Measurements from ENCODE around the gene TSPAN32. TPM values are rescaled to one million over a fixed set of nuclear protein-coding genes. Genes with fewer than 3 reads are reported as not detected.
"Not testable (repeated sequence)": the region's sequence is repeated elsewhere in the genome, so short reads cannot be mapped to it uniquely, and the experiment has no call there.

Gene TSPAN32
- total RNA-seq, 1 donor from 2014 or later = 13.9 TPM

- intact Hi-C loops (cut with DNase I) = no loop called here
- ATAC-seq (ENCODE audit: poor library complexity) (no peak), DNase-seq (no peak)
Measured at GRCh38 chr11:2276280-2277007, 25.4 kb upstream of the TSPAN32 start.

GRCh38 chr11:2277008-2277346, 24.8 kb upstream of the TSPAN32 start:
- intact Hi-C loops (cut with DNase I) = no loop called here

GRCh38 chr11:2277933-2278523, 23.8 kb upstream of the TSPAN32 start:
- no peak for ATAC-seq (ENCODE audit: poor library complexity)

More at GRCh38 chr11:2277008-2277346, 24.8 kb upstream of the TSPAN32 start:
- DNase-seq = peak; percentile 6
- no peak for ATAC-seq (ENCODE audit: poor library complexity)

GRCh38 chr11:2280208-2280607, 21.6 kb upstream of the TSPAN32 start:
- ATAC-seq (ENCODE audit: poor library complexity) (no peak), DNase-seq (no peak)
- intact Hi-C loops (cut with DNase I) = no loop called here

More at GRCh38 chr11:2277933-2278523, 23.8 kb upstream of the TSPAN32 start:
- intact Hi-C loops (cut with DNase I) = no loop called here
- DNase-seq = no peak

GRCh38 chr11:2286350-2286749, 15.5 kb upstream of the TSPAN32 start:
- ATAC-seq (ENCODE audit: poor library complexity); intact Hi-C loops (cut with DNase I): not testable (repeated sequence)
- DNase-seq = peak; percentile 14

- intact Hi-C loops (cut with DNase I) = no loop called here
- ATAC-seq (ENCODE audit: poor library complexity) = no peak
- peak; percentile 22 for DNase-seq
Measured at GRCh38 chr11:2287091-2287490, 14.7 kb upstream of the TSPAN32 start.

- peak; percentile 20 for ATAC-seq (ENCODE audit: poor library complexity)
- DNase-seq = peak; percentile 31
Measured at GRCh38 chr11:2289350-2289749, 12.5 kb upstream of the TSPAN32 start.

GRCh38 chr11:2289859-2290258, 12.0 kb upstream of the TSPAN32 start:
- no peak for ATAC-seq (ENCODE audit: poor library complexity)
- intact Hi-C loops (cut with DNase I) = no loop called here
- DNase-seq = no peak

More at GRCh38 chr11:2289350-2289749, 12.5 kb upstream of the TSPAN32 start:
- intact Hi-C loops (cut with DNase I) = no loop called here

GRCh38 chr11:2290351-2290841, 11.4 kb upstream of the TSPAN32 start:
- peak; percentile 29 for DNase-seq
- intact Hi-C loops (cut with DNase I) = no loop called here
- no peak for ATAC-seq (ENCODE audit: poor library complexity)

GRCh38 chr11:2293531-2293971, 8.3 kb upstream of the TSPAN32 start:
- no peak for ATAC-seq (ENCODE audit: poor library complexity)
- peak; percentile 5 for DNase-seq
- intact Hi-C loops (cut with DNase I) = no loop called here

GRCh38 chr11:2293984-2294925, 7.6 kb upstream of the TSPAN32 start:
- intact Hi-C loops (cut with DNase I) = no loop called here
- ATAC-seq (ENCODE audit: poor library complexity) (no peak), DNase-seq (peak; percentile 47)

GRCh38 chr11:2294926-2295290, 6.9 kb upstream of the TSPAN32 start:
- ATAC-seq (ENCODE audit: poor library complexity) (peak; percentile 27), DNase-seq (peak; percentile 35)
- intact Hi-C loops (cut with DNase I) = loop anchor here (5.0 kb wide), 1 partner anchor 98 kb away; no protein-coding TSS in a partner anchor

GRCh38 chr11:2295971-2296912, 5.6 kb upstream of the TSPAN32 start:
- ATAC-seq (ENCODE audit: poor library complexity) = no peak
- intact Hi-C loops (cut with DNase I) = loop anchor here (5.0 kb wide), 1 partner anchor 99 kb away; no protein-coding TSS in a partner anchor
- DNase-seq = peak; percentile 36

GRCh38 chr11:2296913-2297622, 4.7 kb upstream of the TSPAN32 start:
- ATAC-seq (ENCODE audit: poor library complexity) (no peak), DNase-seq (peak; percentile 30)
- intact Hi-C loops (cut with DNase I) = loop anchor here (5.0 kb wide), 1 partner anchor 100 kb away; no protein-coding TSS in a partner anchor

- DNase-seq = peak; percentile 3
- no peak for ATAC-seq (ENCODE audit: poor library complexity)
- intact Hi-C loops (cut with DNase I) = loop anchor here (5.0 kb wide), 1 partner anchor 100 kb away; no protein-coding TSS in a partner anchor
Measured at GRCh38 chr11:2297623-2298030, 4.2 kb upstream of the TSPAN32 start.

GRCh38 chr11:2298131-2298794, 3.5 kb upstream of the TSPAN32 start:
- DNase-seq (peak; percentile 33), ATAC-seq (ENCODE audit: poor library complexity) (no peak)
- intact Hi-C loops (cut with DNase I) = loop anchor here (5.0 kb wide), 1 partner anchor 101 kb away; no protein-coding TSS in a partner anchor

All from Right ventricle myocardium superior (tissue), 1 donor.